ENCODE measurements around the gene ZPBP.
A peak's percentile ranks its signal among the peaks of the same experiment; 100 is the strongest.
"Not testable (repeated sequence)": the region's sequence is repeated elsewhere in the genome, so short reads cannot be mapped to it uniquely, and the experiment has no call there.

The ZPBP gene

GRCh38 chr7:50092579-50093491 is at the start of gene ZPBP:
TSS of gene ZPBP (minus strand) at chr7:50093246. CDS start at chr7:50093194, 52 bp downstream.
- DNase-seq: peak; percentile 18

GRCh38 chr7:50142425-50143017 is 49.5 kb upstream of the ZPBP start:
- DNase-seq: peak; percentile 11

DNA sequence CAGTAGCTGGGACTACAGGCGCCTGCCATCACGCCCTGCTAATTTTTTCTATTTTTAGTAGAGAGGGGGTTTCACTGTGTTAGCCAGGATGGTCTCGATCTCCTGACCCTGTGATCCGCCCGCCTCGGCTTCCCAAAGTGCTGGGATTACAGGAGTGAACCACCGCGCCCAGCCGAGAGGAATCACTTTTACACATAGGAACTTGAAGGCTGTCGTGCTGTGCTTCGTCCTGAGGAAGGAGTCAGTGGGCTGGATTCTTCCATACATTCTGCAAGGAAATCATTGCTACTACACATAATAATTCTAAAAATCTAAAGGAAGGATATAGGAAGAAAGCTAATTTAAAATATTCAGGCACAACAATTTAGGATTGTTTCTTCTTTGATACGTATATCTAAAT is 48.8 kb upstream of the ZPBP start:
- no peak for DNase-seq

DNA sequence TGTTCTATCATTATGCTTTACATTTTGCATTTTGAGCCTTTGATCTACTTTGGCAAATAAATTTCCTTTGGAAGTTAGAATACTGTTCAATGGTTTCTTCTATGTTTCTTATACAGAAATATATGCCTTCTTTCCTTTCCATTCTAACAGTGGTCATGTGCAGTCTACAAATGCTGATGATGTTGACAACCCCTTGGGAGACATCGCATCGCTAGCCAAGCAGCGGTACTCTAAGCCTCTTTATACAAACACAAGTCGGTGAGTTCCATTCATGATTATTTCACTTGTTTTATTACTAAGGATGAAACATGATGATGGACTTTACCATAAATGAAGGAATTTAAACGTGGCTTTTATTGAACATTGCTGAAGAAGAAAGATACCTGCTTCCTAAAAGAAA is 48.1 kb upstream of the ZPBP start:
- DNase-seq: no peak

- no peak for DNase-seq
Measured at GRCh38 chr7:50140688-50141087, 47.6 kb upstream of the ZPBP start.

DNA sequence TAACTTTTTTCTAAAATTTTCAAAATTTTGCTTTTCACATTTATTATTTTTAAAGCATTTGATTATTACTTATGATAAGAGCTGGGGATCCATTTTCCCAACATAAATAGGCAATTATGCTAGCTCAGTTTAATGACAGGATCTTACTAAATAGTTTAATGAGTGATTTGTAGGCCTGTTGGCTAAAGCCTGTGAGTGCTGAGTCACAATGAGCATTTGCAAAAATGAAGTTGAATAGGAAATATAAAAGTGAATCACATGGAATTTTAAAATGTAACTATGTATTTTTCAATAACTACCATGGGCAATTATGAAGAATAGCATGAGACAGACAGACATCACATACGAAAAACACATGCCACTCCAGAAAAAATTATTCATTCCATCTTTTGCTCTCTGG is 45.1 kb upstream of the ZPBP start:
- no peak for DNase-seq

DNA sequence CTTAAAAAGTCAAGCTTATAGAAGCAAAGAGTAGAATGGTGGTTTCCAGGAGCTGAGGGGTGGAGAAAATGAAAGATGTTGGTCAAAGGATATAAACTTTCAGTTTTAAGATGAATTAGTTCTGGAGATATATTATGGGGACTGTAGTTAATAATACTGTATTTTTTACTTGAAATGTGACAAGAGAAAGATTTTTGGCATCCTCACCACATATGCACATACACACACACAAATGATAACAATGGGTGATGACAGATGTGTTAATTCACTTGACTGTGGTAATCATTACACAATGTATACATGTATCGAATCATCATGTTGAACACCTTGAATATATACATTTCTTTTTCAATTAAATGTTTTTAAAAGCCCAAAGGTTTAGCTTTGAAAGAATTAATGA is 32.7 kb upstream of the ZPBP start:
- DNase-seq: no peak

GRCh38 chr7:50121286-50121685 is 28.2 kb upstream of the ZPBP start:
- no peak for DNase-seq

DNA sequence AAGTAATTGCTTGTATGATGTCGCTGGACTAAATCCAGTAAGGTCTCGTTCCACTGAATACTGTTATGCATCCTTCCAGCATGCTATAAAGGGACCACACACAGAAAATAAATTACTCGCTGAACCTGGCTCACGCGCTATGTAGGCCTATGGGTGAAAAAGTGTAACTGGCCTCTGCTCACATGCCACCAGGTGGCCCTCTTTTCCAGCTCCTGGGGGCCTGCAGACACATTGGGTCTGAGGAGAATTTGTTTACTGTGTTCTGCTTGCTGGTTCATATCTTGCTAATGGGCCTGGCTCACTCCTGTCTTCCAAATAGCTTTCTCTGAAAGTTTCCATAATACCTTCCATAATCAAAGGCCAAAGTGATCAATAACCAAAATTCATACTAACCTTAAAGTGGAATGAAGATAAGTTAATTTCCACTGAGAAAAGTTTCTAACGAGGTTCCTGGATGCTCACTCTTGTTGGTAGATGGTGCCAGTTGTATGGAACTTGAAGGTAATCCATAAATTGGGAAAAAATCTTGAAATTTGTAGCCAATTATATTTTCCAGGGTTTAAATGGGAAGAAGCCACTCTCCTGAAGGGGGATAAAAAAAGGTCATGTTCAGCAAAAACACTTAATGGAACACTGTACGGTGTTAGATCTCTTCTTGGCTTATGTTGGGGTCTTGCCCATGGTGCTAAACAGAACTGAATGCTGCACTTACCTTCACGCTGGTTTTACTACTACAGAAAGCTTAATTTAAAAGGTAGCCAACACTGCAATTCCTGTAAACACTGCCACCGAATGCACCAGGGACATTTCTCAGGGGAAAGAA is 27.0 kb upstream of the ZPBP start:
- DNase-seq: no peak

GRCh38 chr7:50112250-50112649 is 19.2 kb upstream of the ZPBP start:
- DNase-seq: no peak

DNA sequence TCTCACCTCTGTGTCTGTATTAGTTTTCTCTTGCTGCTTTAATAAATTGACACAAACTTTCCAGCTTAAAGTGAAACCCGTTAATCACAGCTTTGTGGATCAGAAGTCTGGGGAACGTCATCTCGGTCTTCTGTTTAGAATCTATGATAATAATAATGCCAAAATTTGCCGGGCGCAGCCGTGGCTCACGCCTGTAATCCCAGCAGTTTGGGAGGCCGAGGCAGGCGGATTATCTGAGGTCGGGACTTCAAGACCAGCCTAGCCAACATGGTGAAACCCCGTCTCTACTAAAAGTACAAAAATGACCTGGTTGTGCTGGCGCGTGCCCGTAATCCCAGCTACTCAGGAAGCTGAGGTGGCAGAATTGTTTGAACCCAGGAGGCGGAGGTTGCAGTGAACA is 8.8 kb upstream of the ZPBP start:
- DNase-seq: no peak

GRCh38 chr7:50095634-50096033 is 2.6 kb upstream of the ZPBP start:
- DNase-seq: no peak

DNA sequence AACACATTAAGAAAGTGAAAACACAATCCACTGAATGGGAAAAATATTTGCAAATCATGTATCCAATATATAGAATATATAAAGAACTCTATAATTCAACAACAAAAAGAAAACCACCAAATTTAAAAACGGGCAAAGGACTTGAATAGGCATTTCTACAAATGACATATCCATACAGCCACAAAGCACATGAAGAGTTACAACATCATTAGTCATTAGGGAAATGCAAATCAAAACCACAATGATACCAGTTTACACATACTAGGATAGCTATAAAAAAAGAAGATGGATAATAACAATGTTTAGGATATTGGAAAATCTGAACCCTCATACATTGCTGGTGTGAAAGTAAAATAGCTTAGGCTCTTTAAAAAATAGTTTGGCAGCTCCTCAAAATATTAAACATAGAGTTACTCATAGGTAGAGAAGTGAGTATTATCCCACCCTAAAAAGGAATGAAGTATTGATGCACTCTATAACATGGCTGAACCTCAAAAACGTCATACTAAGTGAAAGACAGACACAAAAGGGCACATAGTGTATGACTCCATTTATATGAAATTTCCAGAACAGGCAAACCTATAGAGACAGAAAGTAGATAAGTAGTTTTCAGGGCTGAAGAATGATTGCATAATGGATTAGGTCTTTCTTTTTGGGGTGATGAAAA is 4.5 kb downstream of the ZPBP start:
- no peak for DNase-seq

DNA sequence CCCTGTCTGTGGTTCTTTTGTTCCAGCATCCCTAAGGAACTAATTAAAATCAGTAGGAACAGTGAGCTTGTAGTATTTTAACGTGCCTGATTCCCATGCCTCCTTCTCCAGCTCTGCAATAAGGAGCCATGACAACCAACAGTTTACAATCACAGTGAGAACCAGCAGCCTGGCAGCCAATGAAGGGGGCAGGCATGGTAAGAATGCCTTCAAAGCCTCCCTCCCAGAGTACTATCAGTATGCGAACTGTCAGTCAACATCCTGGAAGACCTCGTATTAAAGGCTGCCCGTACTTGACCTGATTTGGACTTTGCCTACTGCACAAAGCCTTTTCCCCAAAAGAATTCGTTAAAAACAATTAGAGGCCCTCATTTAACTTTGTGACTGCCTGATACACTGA is 7.7 kb downstream of the ZPBP start:
- no peak for DNase-seq

- no peak for DNase-seq
Measured at GRCh38 chr7:50073093-50073492, 20.0 kb downstream of the ZPBP start.

DNA sequence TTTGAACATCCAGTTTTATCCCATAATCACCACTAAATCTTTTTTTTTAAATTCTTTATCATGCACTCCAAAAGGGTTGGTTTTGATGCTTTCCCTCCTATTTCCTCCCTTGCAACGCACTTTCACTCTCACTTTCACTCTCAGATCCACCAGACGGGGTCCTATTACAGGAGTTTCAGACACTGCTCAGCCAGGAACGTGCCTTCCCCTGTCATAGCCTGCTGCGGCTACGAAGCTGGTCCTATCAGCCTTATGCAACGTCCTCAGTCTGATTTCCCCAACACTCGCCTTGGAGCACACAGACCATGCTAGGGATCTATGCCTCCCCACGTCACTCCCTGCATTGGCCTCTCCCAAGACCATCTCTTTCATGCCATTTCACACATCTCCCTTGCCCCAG is 23.4 kb downstream of the ZPBP start:
- no peak for DNase-seq

- DNase-seq: peak; percentile 83
Measured at GRCh38 chr7:50068850-50069551, 24.0 kb downstream of the ZPBP start.

- peak; percentile 47 for DNase-seq
Measured at GRCh38 chr7:50068026-50068425, 25.0 kb downstream of the ZPBP start.

GRCh38 chr7:50062951-50063350 is 30.1 kb downstream of the ZPBP start:
- no peak for DNase-seq

GRCh38 chr7:50056131-50056530 is 36.9 kb downstream of the ZPBP start:
- no peak for DNase-seq

DNA sequence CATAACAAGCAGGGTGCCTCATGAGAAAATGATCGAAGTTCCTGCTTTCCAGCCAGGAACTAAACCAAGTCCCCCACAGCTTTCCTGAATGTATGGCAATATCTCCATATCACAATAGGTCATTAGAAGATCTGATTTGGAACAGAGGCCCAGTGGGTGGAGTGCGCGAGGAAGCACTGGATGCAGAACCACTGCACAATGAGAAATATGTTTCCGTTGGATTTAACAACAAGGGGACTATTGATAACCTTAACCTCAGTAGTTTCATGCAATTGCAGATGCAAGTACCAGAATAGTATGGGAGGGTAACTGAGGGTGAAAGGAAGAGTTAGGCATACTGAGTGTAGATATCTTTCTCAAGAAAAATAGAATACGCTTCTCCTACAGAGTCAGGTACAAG is 45.3 kb downstream of the ZPBP start:
- no peak for DNase-seq

GRCh38 chr7:50041165-50041564 is 51.9 kb downstream of the ZPBP start:
- DNase-seq: not testable (repeated sequence)

All from NCI-H1105 (cell line).